ENCODE results near the gene NFIA.

DNA sequence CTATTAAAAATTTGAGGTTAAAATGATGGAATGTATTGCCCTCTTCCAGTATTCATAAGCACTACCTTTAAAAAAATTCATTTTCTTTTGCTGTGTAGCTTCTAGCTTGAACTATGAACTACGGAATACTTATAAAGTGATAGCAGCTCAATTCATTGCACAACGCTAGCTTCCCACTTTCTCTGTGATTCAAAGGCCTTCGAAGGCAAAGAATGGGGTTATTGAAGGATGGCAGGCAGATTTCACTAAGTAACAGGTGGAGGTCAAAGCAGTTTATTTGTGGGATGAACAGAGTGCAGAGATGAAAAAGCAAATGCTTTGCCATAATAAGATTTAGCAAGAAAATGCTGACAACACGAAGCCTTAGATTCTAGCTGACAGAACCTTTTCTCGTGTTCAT is 290.6 kb downstream of the NFIA start:
- no peak for TF ChIP-seq CTCF (conservative IDR thresholded peaks at IDR 0.05; ENCODE audit: low read depth, low read length)
- no peak for TF ChIP-seq EZH2 (IDR thresholded peaks at IDR 0.05; ENCODE audit: borderline replicate concordance, low read depth, low read length, poor library complexity, severe bottlenecking)
